H9 (cell line): Measurements from ENCODE around the gene LINC01488. TPM values are rescaled to one million over a fixed set of nuclear protein-coding genes. Genes with fewer than 3 reads are reported as not detected.

Experiments
- DNase-seq: peaks from one replicate; pipeline ENCODE4 v3.0.0-alpha.2; 2017
- H2AFZ ChIP-seq: one replicate; pipeline ENCODE4 v1.6.1; 2013; ENCODE audit warnings: mild to moderate bottlenecking, low read length, control low read depth, moderate library complexity
- H2AK5ac ChIP-seq: 2 replicates; pipeline ENCODE4 v1.6.1; 2013; ENCODE audit warnings: low read length, control low read depth, mixed read lengths; ENCODE audit not compliant: insufficient read length
- H2BK120ac ChIP-seq: one replicate; pipeline ENCODE4 v1.6.1; 2013; ENCODE audit warnings: low read depth, mild to moderate bottlenecking, low read length, control low read depth, inconsistent platforms; ENCODE audit not compliant: poor library complexity, severe bottlenecking
- H2BK12ac ChIP-seq: 2 replicates; pipeline ENCODE4 v1.6.1; 2013; ENCODE audit warnings: low read length, control low read depth, mixed read lengths, low read depth; ENCODE audit not compliant: insufficient read length
- H2BK15ac ChIP-seq: 2 replicates; pipeline ENCODE4 v1.6.1; 2013; ENCODE audit warnings: low read depth, low read length, control low read depth
- H2BK20ac ChIP-seq: one replicate; pipeline ENCODE4 v1.6.1; 2013; ENCODE audit warnings: low read depth, mild to moderate bottlenecking, low read length, control low read depth, inconsistent platforms; ENCODE audit not compliant: poor library complexity, severe bottlenecking
- H2BK5ac ChIP-seq: 2 replicates; pipeline ENCODE4 v1.6.1; 2013; ENCODE audit warnings: low read length, control low read depth, mixed read lengths; ENCODE audit not compliant: insufficient read length
- H3K14ac ChIP-seq: 2 replicates; pipeline ENCODE4 v1.6.1; 2013; ENCODE audit warnings: low read length, control low read depth; ENCODE audit not compliant: insufficient read depth
- H3K18ac ChIP-seq: 2 replicates; pipeline ENCODE4 v1.6.1; 2013; ENCODE audit warnings: low read depth, mild to moderate bottlenecking, mixed read lengths, low read length, control low read depth; ENCODE audit not compliant: insufficient read length
- H3K23ac ChIP-seq: 2 replicates; pipeline ENCODE4 v1.6.1; 2013; ENCODE audit warnings: low read length, control low read depth, mixed read lengths, low read depth; ENCODE audit not compliant: insufficient read length
- H3K23me2 ChIP-seq: 2 replicates; pipeline ENCODE4 v1.6.1; 2013; ENCODE audit warnings: low read depth, mild to moderate bottlenecking, mixed read lengths, low read length, control low read depth; ENCODE audit not compliant: insufficient read length, poor library complexity, severe bottlenecking
- H3K27ac ChIP-seq: 2 replicates; pipeline ENCODE4 v1.5.1; 2013; ENCODE audit warnings: low read length, control low read depth, mixed read lengths, low read depth; ENCODE audit not compliant: insufficient read length
- H3K27me3 ChIP-seq: 2 replicates; pipeline ENCODE4 v1.6.1; 2013; ENCODE audit warnings: low read length, control low read depth, inconsistent platforms; ENCODE audit not compliant: insufficient read depth
- H3K4ac ChIP-seq: 2 replicates; pipeline ENCODE4 v1.6.1; 2013; ENCODE audit warnings: low read depth, mild to moderate bottlenecking, control low read depth, inconsistent platforms, low read length, moderate library complexity
- H3K4me1 ChIP-seq: 2 replicates; pipeline ENCODE4 v1.6.1; 2013; ENCODE audit warnings: low read length, control low read depth, inconsistent platforms; ENCODE audit not compliant: insufficient read depth
- H3K4me2 ChIP-seq: 2 replicates; pipeline ENCODE4 v1.6.1; 2013; ENCODE audit warnings: low read length, control low read depth, mixed read lengths; ENCODE audit not compliant: insufficient read length, insufficient read depth
- H3K56ac ChIP-seq: 2 replicates; pipeline ENCODE4 v1.6.1; 2013; ENCODE audit warnings: low read depth, mild to moderate bottlenecking, mixed read lengths, low read length, control low read depth; ENCODE audit not compliant: insufficient read length
- H3K79me1 ChIP-seq: 2 replicates; pipeline ENCODE4 v1.6.1; 2013; ENCODE audit warnings: low read depth, mild to moderate bottlenecking, moderate library complexity, low read length, control low read depth, inconsistent platforms; ENCODE audit not compliant: insufficient read depth, poor library complexity, severe bottlenecking
- H3K79me2 ChIP-seq: 2 replicates; pipeline ENCODE4 v1.6.1; 2013; ENCODE audit warnings: low read length, control low read depth, inconsistent platforms; ENCODE audit not compliant: insufficient read depth
- H3K9ac ChIP-seq: 2 replicates; pipeline ENCODE4 v1.6.1; 2013; ENCODE audit warnings: low read length, control low read depth, mixed read lengths; ENCODE audit not compliant: insufficient read length; ENCODE audit errors: extremely low read depth
- H3K9me3 ChIP-seq: one replicate; pipeline ENCODE4 v1.6.1; 2013; ENCODE audit warnings: low read depth, low read length, inconsistent platforms; ENCODE audit not compliant: control insufficient read depth
- H3T11ph ChIP-seq: one replicate; pipeline ENCODE4 v1.6.1; 2013; ENCODE audit warnings: mild to moderate bottlenecking, low read length, control low read depth, inconsistent platforms
- H4K20me1 ChIP-seq: one replicate; pipeline ENCODE4 v1.6.1; 2013; ENCODE audit not compliant: control insufficient read depth, insufficient read length, insufficient read depth
- H4K5ac ChIP-seq: 2 replicates; pipeline ENCODE4 v1.6.1; 2013; ENCODE audit warnings: low read depth, mild to moderate bottlenecking, mixed read lengths, low read length, control low read depth; ENCODE audit not compliant: insufficient read length
- H4K8ac ChIP-seq: replicated peaks from 2 replicates; pipeline ENCODE4 v1.6.1; 2013; ENCODE audit warnings: low read length, control low read depth, mixed read lengths, low read depth; ENCODE audit not compliant: insufficient read length
- H4K91ac ChIP-seq: 2 replicates; pipeline ENCODE4 v1.6.1; 2013; ENCODE audit warnings: low read depth, mild to moderate bottlenecking, moderate library complexity, mixed read lengths, low read length, control low read depth; ENCODE audit not compliant: insufficient read length
- H3K27ac Mint-ChIP-seq, 3 experiments: 2 replicates in 2 of 3; 3 replicates in 1 of 3; pipeline ENCODE4 v1.8.0; 2020 to 2021; ENCODE audit warnings: mixed read lengths in 3 of 3, mild to moderate bottlenecking in 1 of 3, moderate library complexity in 1 of 3
- H3K27me3 Mint-ChIP-seq: 2 replicates; pipeline ENCODE4 v1.8.0; 2021; ENCODE audit warnings: low read depth, mild to moderate bottlenecking, moderate library complexity, mixed read lengths
- H3K36me3 Mint-ChIP-seq, 3 experiments: 2 replicates in 2 of 3; 3 replicates in 1 of 3; pipeline ENCODE4 v1.8.0; 2020 to 2021; ENCODE audit warnings: low read depth in 3 of 3, mixed read lengths in 3 of 3; ENCODE audit not compliant: insufficient read depth in 1 of 3
- H3K4me1 Mint-ChIP-seq, 2 experiments: 2 replicates each; pipeline ENCODE4 v1.8.0; 2020; ENCODE audit warnings: mixed read lengths in 2 of 2
- H3K4me3 Mint-ChIP-seq, 2 experiments: 2 replicates in 1 of 2; 3 replicates in 1 of 2; pipeline ENCODE4 v1.8.0; 2020 to 2021; ENCODE audit warnings: mild to moderate bottlenecking in 2 of 2, mixed read lengths in 2 of 2, moderate library complexity in 1 of 2
- H3K9me3 Mint-ChIP-seq, 2 experiments: 2 replicates in 1 of 2; 3 replicates in 1 of 2; pipeline ENCODE4 v1.8.0; 2020; ENCODE audit warnings: mild to moderate bottlenecking in 2 of 2, mixed read lengths in 2 of 2, moderate library complexity in 1 of 2
- WGBS: extraction: QIAGEN DNeasy Blood & Tissue Kit; methylation state at CpG from one replicate; pipeline ENCODE4 v1.1.7; 2013; ENCODE audit warnings: missing lambda C conversion rate, low lambda C conversion rate, mixed read lengths; ENCODE audit not compliant: insufficient read length; ENCODE audit errors: extremely low coverage; 5-methylcytosine and 5-hydroxymethylcytosine counted together
- total RNA-seq: library from RNA; stranded (reverse); gene quantifications from 2 replicates; pipeline ENCODE4 v1.2.1, GENCODE V29; 2021
- TF ChIP-seq, protein P1 (sequence below): fragments of 200-600 bp; sonication (generic); conservative IDR thresholded peaks from 3 replicates; pipeline ENCODE4 v1.8.0; 2021; ENCODE audit warnings: antibody characterized with exemption, mild to moderate bottlenecking

LINC01488 gene
- total RNA-seq, 1 experiment from 2014 or later = not detected

DNA sequence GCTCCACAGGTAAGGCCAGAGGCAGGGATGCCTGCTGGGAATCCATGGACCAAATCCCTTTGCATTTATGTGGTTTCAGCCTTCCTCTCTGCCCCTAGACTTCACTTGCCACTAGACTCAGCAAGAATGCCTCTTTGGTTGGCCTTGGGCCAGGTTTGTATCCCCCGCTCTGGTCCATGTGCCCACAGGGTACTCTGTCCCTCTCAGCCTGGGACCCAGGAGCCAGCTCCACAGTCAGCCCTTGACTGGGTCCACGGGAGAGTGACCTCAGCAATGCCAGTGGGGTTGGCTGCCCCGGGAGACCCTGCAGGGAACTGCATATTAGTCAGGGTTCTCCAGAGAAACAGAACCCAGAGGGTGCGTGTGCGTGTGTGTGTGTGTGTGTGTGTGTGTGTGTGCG, 28.3 kb upstream of the LINC01488 start:
- Histone ChIP-seq H4K20me1 (no peaks in the 10 kb centered on the region), H3K4me1 (peaks cover 3% of the 10 kb centered on the region; the same call in 1 of the 2 replicates), H3K14ac (no peak overlapping the region), H4K8ac (no peak overlapping the region), H3K4ac (no peak overlapping the region), H4K91ac (no peak overlapping the region), H3K56ac (no peak overlapping the region), H3K23me2 (no peaks in the 10 kb centered on the region), H3K23ac (no peak overlapping the region), H3K79me2 (no peaks in the 10 kb centered on the region), H3K9ac (no peak overlapping the region), H3T11ph (no peak overlapping the region), H2AK5ac (no peak overlapping the region), H2BK15ac (no peak overlapping the region), H3K9me3 (no peaks in the 10 kb centered on the region), H2BK5ac (no peak overlapping the region), H2BK12ac (no peak overlapping the region), H2BK120ac (no peak overlapping the region), H2AFZ (no peak overlapping the region), H2BK20ac (no peak overlapping the region), H3K79me1 (no peaks in the 10 kb centered on the region), H4K5ac (no peak overlapping the region), H3K27me3 (no peaks in the 10 kb centered on the region), H3K4me2 (no peak overlapping the region), H3K27ac (no peak overlapping the region), H3K18ac (no peak overlapping the region)
- H3K4me3 Mint-ChIP-seq = no peak overlapping the region
- WGBS = no CpG with 5 or more reads among the region's 6 CpGs
- H3K4me1 Mint-ChIP-seq = peaks cover 8 to 17% of the 10 kb centered on the region in 2 experiments
- peaks cover 3 to 11% (median 7%) of the 10 kb centered on the region in 3 experiments; a peak in 4 of 7 replicates for H3K36me3 Mint-ChIP-seq
- TF ChIP-seq, protein P1, sequence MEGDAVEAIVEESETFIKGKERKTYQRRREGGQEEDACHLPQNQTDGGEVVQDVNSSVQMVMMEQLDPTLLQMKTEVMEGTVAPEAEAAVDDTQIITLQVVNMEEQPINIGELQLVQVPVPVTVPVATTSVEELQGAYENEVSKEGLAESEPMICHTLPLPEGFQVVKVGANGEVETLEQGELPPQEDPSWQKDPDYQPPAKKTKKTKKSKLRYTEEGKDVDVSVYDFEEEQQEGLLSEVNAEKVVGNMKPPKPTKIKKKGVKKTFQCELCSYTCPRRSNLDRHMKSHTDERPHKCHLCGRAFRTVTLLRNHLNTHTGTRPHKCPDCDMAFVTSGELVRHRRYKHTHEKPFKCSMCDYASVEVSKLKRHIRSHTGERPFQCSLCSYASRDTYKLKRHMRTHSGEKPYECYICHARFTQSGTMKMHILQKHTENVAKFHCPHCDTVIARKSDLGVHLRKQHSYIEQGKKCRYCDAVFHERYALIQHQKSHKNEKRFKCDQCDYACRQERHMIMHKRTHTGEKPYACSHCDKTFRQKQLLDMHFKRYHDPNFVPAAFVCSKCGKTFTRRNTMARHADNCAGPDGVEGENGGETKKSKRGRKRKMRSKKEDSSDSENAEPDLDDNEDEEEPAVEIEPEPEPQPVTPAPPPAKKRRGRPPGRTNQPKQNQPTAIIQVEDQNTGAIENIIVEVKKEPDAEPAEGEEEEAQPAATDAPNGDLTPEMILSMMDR = no peak
- H3K27me3 Mint-ChIP-seq = peaks cover 9% of the 10 kb centered on the region
- peaks cover 9 to 11% of the 10 kb centered on the region in 2 experiments; a peak in 4 of 5 replicates for H3K9me3 Mint-ChIP-seq
- peak overlapping the region in 1 of 3 experiments; percentile 33; a peak in 1 of 7 replicates for H3K27ac Mint-ChIP-seq
- no peak for DNase-seq
